Smooth muscle cell (in vitro differentiated cells): ENCODE data around the gene C1orf185. TPM values are rescaled to one million over a fixed set of nuclear protein-coding genes. Genes with fewer than 3 reads are reported as not detected.

ENCODE experiments used
- DNase-seq: peaks from one replicate; lab custom pipeline; 2025; ENCODE audit not compliant: unreplicated experiment; lab: John Stamatoyannopoulos, UW
- H2AFZ ChIP-seq: fragments of 200-600 bp; sonication (generic); 2 replicates; pipeline ENCODE4 v1.6.0; 2016; ENCODE audit warnings: antibody characterized with exemption, low read depth, mild to moderate bottlenecking
- H3F3A ChIP-seq: fragments of 200-600 bp; sonication (generic); 2 replicates; pipeline ENCODE4 v1.6.0; 2017; ENCODE audit warnings: antibody characterized with exemption, low read depth
- H3K27ac ChIP-seq: fragments of 200-600 bp; sonication (generic); 2 replicates; pipeline ENCODE4 v1.5.1; 2016; ENCODE audit warnings: low read depth, mild to moderate bottlenecking
- H3K27me3 ChIP-seq: fragments of 200-600 bp; sonication (generic); 2 replicates; pipeline ENCODE4 v1.6.1; 2016; ENCODE audit warnings: low read depth, mild to moderate bottlenecking
- H3K36me3 ChIP-seq: fragments of 200-600 bp; sonication (generic); 2 replicates; pipeline ENCODE4 v1.5.1; 2016; ENCODE audit warnings: low read depth
- H3K4me1 ChIP-seq: fragments of 200-600 bp; sonication (generic); 2 replicates; pipeline ENCODE4 v1.5.1; 2016; ENCODE audit warnings: low read depth
- H3K4me2 ChIP-seq: fragments of 200-600 bp; sonication (generic); 2 replicates; pipeline ENCODE4 v1.6.0; 2016; ENCODE audit warnings: mild to moderate bottlenecking
- H3K4me3 ChIP-seq: fragments of 200-600 bp; sonication (generic); 2 replicates; pipeline ENCODE4 v1.5.1; 2016; ENCODE audit warnings: mild to moderate bottlenecking
- H3K79me2 ChIP-seq: fragments of 200-600 bp; sonication (generic); 2 replicates; pipeline ENCODE4 v1.6.0; 2016; ENCODE audit warnings: low read depth, mild to moderate bottlenecking
- H3K9ac ChIP-seq: fragments of 200-600 bp; sonication (generic); 2 replicates; pipeline ENCODE4 v1.6.0; 2016; ENCODE audit warnings: low read depth
- H3K9me3 ChIP-seq: fragments of 200-600 bp; sonication (generic); replicated peaks from 2 replicates; pipeline ENCODE4 v1.5.1; 2016; ENCODE audit warnings: low read depth
- H4K20me1 ChIP-seq: fragments of 200-600 bp; sonication (generic); 2 replicates; pipeline ENCODE4 v1.6.0; 2016; ENCODE audit warnings: low read depth
- WGBS: methylation state at CpG from one replicate; pipeline ENCODE4 v1.1.7; 2016; ENCODE audit warnings: low lambda C conversion rate; 5-methylcytosine and 5-hydroxymethylcytosine counted together
- polyA plus RNA-seq: library from polyadenylated mRNA; unstranded; fragments of >200 nt; fragmentation: Nextera tagmentation; extraction: Ambion mirVana; gene quantifications from 2 replicates; pipeline ENCODE4 v1.2.1, GENCODE V29; 2016
- total RNA-seq: library from RNA; depleted of rRNA; stranded (reverse); fragments of >200 nt; gene quantifications from 2 replicates; pipeline ENCODE4 v1.2.3, GENCODE V29; 2014
- TF ChIP-seq, protein P1 (sequence below): fragments of 200-600 bp; sonication (generic); IDR thresholded peaks from 2 replicates; pipeline ENCODE4 v1.5.1; 2017; ENCODE audit warnings: borderline replicate concordance, mild to moderate bottlenecking, antibody characterized with exemption; ENCODE audit not compliant: insufficient read depth, poor library complexity, severe bottlenecking

The C1orf185 gene
- total and polyA plus RNA-seq, 2 experiments from 2014 or later: not detected

DNA sequence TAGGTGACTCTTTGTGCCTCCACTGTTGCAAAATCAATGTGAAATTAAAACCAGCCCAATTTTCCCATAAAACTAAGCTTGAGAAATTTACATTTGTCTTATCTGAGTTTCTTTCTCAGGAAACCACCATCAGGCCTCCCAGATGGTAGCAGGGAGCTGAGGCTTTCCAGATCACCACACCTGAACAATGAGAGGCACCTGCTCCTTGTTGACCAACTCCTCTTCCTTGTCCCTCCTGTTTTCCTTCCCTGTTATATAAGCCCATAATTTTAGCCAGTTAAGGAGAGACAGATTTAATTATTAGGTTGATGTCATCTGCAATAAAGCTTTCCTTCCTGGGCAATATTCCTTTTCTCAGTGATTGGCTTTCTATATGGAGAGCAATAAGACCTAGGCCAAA, 32.0 kb upstream of the C1orf185 start:
- Histone ChIP-seq H3K27me3 (no peaks in the 10 kb centered on the region), H3K4me2 (no peak overlapping the region), H3K9ac (no peak overlapping the region), H4K20me1 (no peaks in the 10 kb centered on the region), H3K79me2 (no peaks in the 10 kb centered on the region), H3F3A (no peaks in the 10 kb centered on the region), H2AFZ (no peak overlapping the region), H3K36me3 (no peaks in the 10 kb centered on the region), H3K27ac (no peak overlapping the region), H3K4me1 (no peaks in the 10 kb centered on the region), H3K9me3 (no peaks in the 10 kb centered on the region), H3K4me3 (no peak overlapping the region)
- no peak for DNase-seq
- TF ChIP-seq, protein P1, sequence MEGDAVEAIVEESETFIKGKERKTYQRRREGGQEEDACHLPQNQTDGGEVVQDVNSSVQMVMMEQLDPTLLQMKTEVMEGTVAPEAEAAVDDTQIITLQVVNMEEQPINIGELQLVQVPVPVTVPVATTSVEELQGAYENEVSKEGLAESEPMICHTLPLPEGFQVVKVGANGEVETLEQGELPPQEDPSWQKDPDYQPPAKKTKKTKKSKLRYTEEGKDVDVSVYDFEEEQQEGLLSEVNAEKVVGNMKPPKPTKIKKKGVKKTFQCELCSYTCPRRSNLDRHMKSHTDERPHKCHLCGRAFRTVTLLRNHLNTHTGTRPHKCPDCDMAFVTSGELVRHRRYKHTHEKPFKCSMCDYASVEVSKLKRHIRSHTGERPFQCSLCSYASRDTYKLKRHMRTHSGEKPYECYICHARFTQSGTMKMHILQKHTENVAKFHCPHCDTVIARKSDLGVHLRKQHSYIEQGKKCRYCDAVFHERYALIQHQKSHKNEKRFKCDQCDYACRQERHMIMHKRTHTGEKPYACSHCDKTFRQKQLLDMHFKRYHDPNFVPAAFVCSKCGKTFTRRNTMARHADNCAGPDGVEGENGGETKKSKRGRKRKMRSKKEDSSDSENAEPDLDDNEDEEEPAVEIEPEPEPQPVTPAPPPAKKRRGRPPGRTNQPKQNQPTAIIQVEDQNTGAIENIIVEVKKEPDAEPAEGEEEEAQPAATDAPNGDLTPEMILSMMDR: no peak

DNA sequence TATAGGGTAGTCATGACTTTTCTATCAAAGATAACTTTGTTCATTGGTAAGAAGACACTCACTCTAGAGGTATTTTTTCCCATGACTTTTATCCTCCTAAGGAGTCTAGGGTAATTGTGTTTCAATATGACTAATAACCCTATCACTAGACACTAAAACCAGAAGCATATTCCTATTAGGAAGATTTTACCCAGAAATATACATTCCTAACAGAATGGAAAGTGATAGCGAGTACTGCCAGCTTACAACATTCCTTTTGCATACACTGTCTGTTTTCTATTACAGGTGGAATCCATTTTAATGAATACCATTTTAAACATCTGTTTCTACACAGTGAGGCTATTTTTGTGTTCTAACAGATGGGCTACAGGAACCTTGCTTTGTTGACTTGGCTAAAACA, 31.4 kb upstream of the C1orf185 start:
- Histone ChIP-seq H3K9me3 (no peaks in the 10 kb centered on the region), H4K20me1 (no peaks in the 10 kb centered on the region), H3K4me1 (no peaks in the 10 kb centered on the region), H3K4me3 (no peak overlapping the region), H3K9ac (no peak overlapping the region), H3K79me2 (no peaks in the 10 kb centered on the region), H3K4me2 (no peak overlapping the region), H3K27ac (no peak overlapping the region), H3K36me3 (no peaks in the 10 kb centered on the region), H3K27me3 (peaks cover 2% of the 10 kb centered on the region), H3F3A (no peaks in the 10 kb centered on the region), H2AFZ (no peak overlapping the region)
- DNase-seq: no peak
- TF ChIP-seq, protein P1: no peak
- WGBS: 83% methylated on average over 1 of the region's 1 CpG

DNA sequence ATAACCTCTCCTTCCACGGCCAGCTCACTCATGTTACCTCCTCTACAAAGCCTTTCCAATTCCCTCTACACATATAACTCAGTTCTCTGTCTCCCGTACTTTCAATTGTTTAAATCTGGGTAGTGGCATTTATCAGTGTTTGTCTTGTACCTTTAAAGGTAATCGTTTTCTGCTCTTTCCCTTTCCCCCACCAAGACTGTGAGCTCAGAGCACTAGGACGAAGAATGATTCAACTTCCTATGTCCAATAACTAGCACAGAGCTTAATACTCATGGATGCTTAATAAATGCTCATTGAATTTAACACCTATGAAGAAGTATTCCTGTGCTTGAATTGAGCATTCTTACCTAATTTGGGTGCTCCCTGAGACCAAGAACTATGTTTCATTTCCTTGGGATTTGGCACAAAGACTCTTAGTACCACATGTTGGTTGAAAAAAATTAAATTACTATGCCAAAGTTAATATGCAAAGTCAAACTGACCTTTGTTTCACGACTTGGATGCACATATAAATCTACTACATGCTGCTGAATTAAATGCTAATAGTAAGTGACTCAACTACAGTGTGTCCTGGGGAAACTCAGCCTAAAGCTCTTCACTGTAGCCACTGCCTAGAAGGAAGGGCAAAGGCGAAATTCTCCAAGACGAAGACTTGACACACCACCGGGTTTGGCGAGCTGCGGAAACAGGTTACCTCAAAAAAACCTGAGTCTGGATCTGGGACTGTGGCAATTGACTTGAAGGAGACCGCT, 30.6 kb upstream of the C1orf185 start:
- WGBS: 85% methylated on average over 11 of the region's 11 CpGs
- TF ChIP-seq, protein P1: no peak
- Histone ChIP-seq H3K79me2 (no peaks in the 10 kb centered on the region), H3F3A (no peaks in the 10 kb centered on the region), H3K4me3 (no peak overlapping the region), H3K4me1 (no peaks in the 10 kb centered on the region), H3K36me3 (no peaks in the 10 kb centered on the region), H3K9ac (no peak overlapping the region), H3K4me2 (no peak overlapping the region), H4K20me1 (no peaks in the 10 kb centered on the region), H2AFZ (no peak overlapping the region), H3K27me3 (peaks cover 3% of the 10 kb centered on the region), H3K27ac (no peak overlapping the region), H3K9me3 (no peaks in the 10 kb centered on the region)
- DNase-seq: no peak

DNA sequence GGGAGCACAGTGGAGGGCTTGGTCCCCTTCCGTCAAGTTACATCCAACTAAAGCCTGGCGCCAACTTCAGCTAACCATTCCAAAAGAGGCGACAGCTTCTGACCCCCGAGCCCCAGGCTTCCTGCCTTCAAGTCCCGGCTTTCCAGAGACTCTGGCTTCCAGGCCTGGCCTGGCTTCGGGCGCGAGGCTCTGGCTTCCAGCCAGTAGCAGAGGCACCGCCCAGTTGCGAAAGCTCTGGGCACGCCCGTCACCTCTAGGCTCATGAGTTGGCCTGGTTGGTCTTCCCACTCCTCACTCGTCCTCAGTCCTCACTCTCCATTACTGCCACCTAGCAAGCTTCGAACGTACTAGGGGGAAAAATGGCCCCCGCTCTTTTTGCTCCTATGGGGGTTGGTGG, 30.0 kb upstream of the C1orf185 start:
- Histone ChIP-seq H3K79me2 (no peaks in the 10 kb centered on the region), H3K9me3 (no peaks in the 10 kb centered on the region), H3K4me2 (no peak overlapping the region), H4K20me1 (no peaks in the 10 kb centered on the region), H3K9ac (no peak overlapping the region), H3K4me1 (no peaks in the 10 kb centered on the region), H2AFZ (no peak overlapping the region), H3K36me3 (no peaks in the 10 kb centered on the region), H3K27me3 (peaks cover 3% of the 10 kb centered on the region), H3K4me3 (no peak overlapping the region), H3F3A (no peaks in the 10 kb centered on the region), H3K27ac (no peak overlapping the region)
- 91% methylated on average over 16 of the region's 16 CpGs for WGBS
- TF ChIP-seq, protein P1: no peak
- DNase-seq: no peak
